Testis (tissue), 3 donors: ENCODE results near the gene PLOD2. TPM values are rescaled to one million over a fixed set of nuclear protein-coding genes. Genes with fewer than 3 reads are reported as not detected.

Source experiments
- DNase-seq: peaks from one replicate; pipeline ENCODE4 v3.0.0-alpha.2; 2019
- H3K27ac ChIP-seq, 2 donors: fragments of 200-600 bp; sonication (generic); one replicate each; pipeline ENCODE4 v1.5.1; 2019
- H3K27me3 ChIP-seq: fragments of 200-600 bp; sonication (generic); one replicate; pipeline ENCODE4 v1.5.1; 2019
- H3K36me3 ChIP-seq: fragments of 200-600 bp; sonication (generic); one replicate; pipeline ENCODE4 v1.5.1; 2017; ENCODE audit warnings: low read depth; ENCODE audit errors: missing control alignments
- H3K4me1 ChIP-seq: fragments of 200-600 bp; sonication (generic); one replicate; pipeline ENCODE4 v1.5.1; 2019
- H3K4me3 ChIP-seq, 2 donors: fragments of 200-600 bp; sonication (generic); one replicate each; pipeline ENCODE4 v1.5.1; 2017 to 2019
- H3K9me3 ChIP-seq: fragments of 200-600 bp; sonication (generic); one replicate; pipeline ENCODE4 v1.5.1; 2017
- CTCF ChIP-seq, 3 experiments: fragments of 450-650 bp in 2 of 3; fragments of 200-600 bp in 1 of 3; sonication (generic) in 1 of 3; IDR thresholded peaks; one replicate each; pipeline ENCODE4 v1.5.1; 2016 to 2019; ENCODE audit warnings: antibody characterized with exemption in 3 of 3, mild to moderate bottlenecking in 2 of 3, moderate library complexity in 1 of 3
- POLR2A ChIP-seq: fragments of 450-650 bp; IDR thresholded peaks from one replicate; pipeline ENCODE4 v1.6.1; 2017; ENCODE audit warnings: antibody characterized with exemption, mild to moderate bottlenecking, moderate library complexity
- WGBS, 2 donors: methylation state at CpG; one replicate each; pipeline ENCODE4 v1.1.5; 2018; 5-methylcytosine and 5-hydroxymethylcytosine counted together
- intact Hi-C: fragments of 100-400 bp; cut with DNase I; formaldehyde crosslinking; loops from one replicate; pipeline ENCODE4 v1.15.1; 2023; ENCODE audit warnings: low total_unique reads
- polyA plus RNA-seq: library from polyadenylated mRNA; stranded (reverse); fragments of 350-450 nt; fragmentation: Illumina TruSeq; extraction: RNeasy Lipid Tissue Mini Kit (QIAGEN cat#74804); gene quantifications from one replicate; pipeline ENCODE4 v1.2.3, GENCODE V29; 2014; ENCODE audit warnings: low read depth, low replicate concordance; ENCODE audit not compliant: insufficient read depth
- total RNA-seq, 2 donors: library from RNA; depleted of rRNA; stranded (reverse); fragments of >200 nt; gene quantifications; one replicate each; pipeline ENCODE4 v1.2.3, GENCODE V29; 2016

Gene PLOD2
- total and polyA plus RNA-seq, 3 donors from 2014 or later, result 9.9 to 20.9 (median 13.4) TPM

GRCh38 chr3:146088840-146089239 is 72.1 kb downstream of the PLOD2 start:
- Histone ChIP-seq H3K4me3 (no peak overlapping the region), H3K27me3 (no peaks in the 10 kb centered on the region), H3K4me1 (no peaks in the 10 kb centered on the region), H3K36me3 (no peaks in the 10 kb centered on the region), H3K27ac (no peak overlapping the region), H3K9me3 (no peaks in the 10 kb centered on the region)
- 73 to 84% methylated on average over 2 of the region's 2 CpGs for WGBS, 2 donors
- no peak for DNase-seq
- intact Hi-C loops, result no loop called here
- TF ChIP-seq POLR2A, result no peak
- no peak for TF ChIP-seq CTCF (IDR thresholded peaks at IDR 0.05)

- H3K9me3 ChIP-seq, result no peaks in the 10 kb centered on the region
- WGBS, 2 donors, result 85 to 91% methylated on average over 1 of the region's 1 CpG
- H3K4me3 ChIP-seq, result no peak overlapping the region
- TF ChIP-seq POLR2A (no peak), CTCF (IDR thresholded peaks at IDR 0.05) (no peak)
- no peaks in the 10 kb centered on the region for H3K4me1 ChIP-seq
- DNase-seq, result no peak
- no peaks in the 10 kb centered on the region for H3K36me3 ChIP-seq
- intact Hi-C loops, result no loop called here
- H3K27me3 ChIP-seq, result no peaks in the 10 kb centered on the region
- H3K27ac ChIP-seq, result no peak overlapping the region
These were observed 73.9 kb downstream of the PLOD2 start for GRCh38 chr3:146087116-146087515.

GRCh38 chr3:146086211-146086610 is 74.8 kb downstream of the PLOD2 start:
- Histone ChIP-seq H3K4me1 (no peaks in the 10 kb centered on the region), H3K36me3 (no peaks in the 10 kb centered on the region), H3K4me3 (no peak overlapping the region), H3K27ac (no peak overlapping the region), H3K27me3 (no peaks in the 10 kb centered on the region), H3K9me3 (no peaks in the 10 kb centered on the region)
- DNase-seq, result no peak
- WGBS, 2 donors, result 88 to 91% methylated on average over 3 of the region's 3 CpGs
- intact Hi-C loops, result no loop called here
- TF ChIP-seq CTCF (IDR thresholded peaks at IDR 0.05), result no peak
- no peak for TF ChIP-seq POLR2A

- Histone ChIP-seq H3K4me1 (no peaks in the 10 kb centered on the region), H3K27ac (no peak overlapping the region), H3K36me3 (no peaks in the 10 kb centered on the region), H3K4me3 (no peak overlapping the region), H3K27me3 (no peaks in the 10 kb centered on the region), H3K9me3 (no peaks in the 10 kb centered on the region)
- DNase-seq, result no peak
- WGBS, 2 donors, result 79 to 84% methylated on average over 2 of the region's 2 CpGs
- intact Hi-C loops, result no loop called here
- no peak for TF ChIP-seq POLR2A
- TF ChIP-seq CTCF (IDR thresholded peaks at IDR 0.05), result no peak
These were observed 75.3 kb downstream of the PLOD2 start for GRCh38 chr3:146085678-146086077.

- no peak overlapping the region for H3K4me3 ChIP-seq
- no peak overlapping the region for H3K27ac ChIP-seq
- intact Hi-C loops, result no loop called here
- H3K36me3 ChIP-seq, result no peaks in the 10 kb centered on the region
- no peaks in the 10 kb centered on the region for H3K9me3 ChIP-seq
- no peak for TF ChIP-seq POLR2A
- no peak for TF ChIP-seq CTCF (IDR thresholded peaks at IDR 0.05)
- 79 to 91% methylated on average over 2 of the region's 2 CpGs for WGBS, 2 donors
- no peaks in the 10 kb centered on the region for H3K4me1 ChIP-seq
- no peak for DNase-seq
- H3K27me3 ChIP-seq, result no peaks in the 10 kb centered on the region
These were observed 80.4 kb downstream of the PLOD2 start for GRCh38 chr3:146080578-146080977.
